GM23338 (cell line): Measurements from ENCODE around the gene DTNB. TPM values are rescaled to one million over a fixed set of nuclear protein-coding genes. Genes with fewer than 3 reads are reported as not detected.

Experiments
- ATAC-seq: fragments of 200-7000 bp; cut with Tn5 transposase; 3 replicates; pipeline ENCODE4 v1.9.1; 2020
- DNase-seq: peaks from one replicate; pipeline ENCODE4 v3.0.0-alpha.2; 2015; ENCODE audit warnings: low spot score
- H2AFZ ChIP-seq: fragments of 200-600 bp; sonication (generic); 2 replicates; pipeline ENCODE4 v1.8.0; 2016; ENCODE audit warnings: antibody characterized with exemption, mild to moderate bottlenecking, moderate library complexity
- H3F3A ChIP-seq: fragments of 200-600 bp; sonication (generic); replicated peaks from 2 replicates; pipeline ENCODE4 v1.8.0; 2017; ENCODE audit warnings: antibody characterized with exemption, mixed run types, low read depth
- H3K27ac ChIP-seq: fragments of 200-600 bp; sonication (generic); 2 replicates; pipeline ENCODE4 v1.6.1; 2016; ENCODE audit warnings: low read depth
- H3K27me3 ChIP-seq: fragments of 200-600 bp; sonication (generic); 2 replicates; pipeline ENCODE4 v1.8.0; 2016; ENCODE audit warnings: mild to moderate bottlenecking, mixed run types, moderate library complexity; ENCODE audit not compliant: insufficient read depth
- H3K36me3 ChIP-seq: fragments of 200-600 bp; sonication (generic); 2 replicates; pipeline ENCODE4 v1.8.0; 2016; ENCODE audit warnings: mild to moderate bottlenecking; ENCODE audit not compliant: insufficient read depth
- H3K4me1 ChIP-seq: fragments of 200-600 bp; sonication (generic); 2 replicates; pipeline ENCODE4 v1.8.0; 2016; ENCODE audit warnings: mild to moderate bottlenecking, moderate library complexity; ENCODE audit not compliant: insufficient read depth
- H3K4me2 ChIP-seq: fragments of 200-600 bp; sonication (generic); 2 replicates; pipeline ENCODE4 v1.7.1; 2017; ENCODE audit warnings: mixed run types
- H3K4me3 ChIP-seq: fragments of 200-600 bp; sonication (generic); 2 replicates; pipeline ENCODE4 v1.6.1; 2016; ENCODE audit warnings: mixed run types
- H3K79me2 ChIP-seq: fragments of 200-600 bp; sonication (generic); replicated peaks from 2 replicates; pipeline ENCODE4 v1.8.0; 2017; ENCODE audit warnings: mild to moderate bottlenecking; ENCODE audit not compliant: insufficient read depth
- H3K9me2 ChIP-seq: fragments of 200-600 bp; sonication (generic); 2 replicates; pipeline ENCODE4 v1.8.0; 2017; ENCODE audit not compliant: insufficient read depth
- H4K20me1 ChIP-seq: fragments of 200-600 bp; sonication (generic); replicated peaks from 2 replicates; pipeline ENCODE4 v1.8.0; 2017; ENCODE audit warnings: mild to moderate bottlenecking; ENCODE audit not compliant: insufficient read depth
- H3K27ac Mint-ChIP-seq: 2 replicates; pipeline ENCODE4 v1.8.0; 2020; ENCODE audit warnings: inconsistent platforms, mild to moderate bottlenecking, moderate library complexity, mixed read lengths
- H3K27me3 Mint-ChIP-seq: 3 replicates; pipeline ENCODE4 v1.8.0; 2022; ENCODE audit warnings: low read depth, mild to moderate bottlenecking, moderate library complexity, mixed read lengths, inconsistent platforms; ENCODE audit not compliant: insufficient read depth, poor library complexity
- H3K36me3 Mint-ChIP-seq: 3 replicates; pipeline ENCODE4 v1.8.0; 2021; ENCODE audit warnings: low read depth, mild to moderate bottlenecking, inconsistent platforms, moderate library complexity, mixed read lengths
- H3K4me1 Mint-ChIP-seq: 3 replicates; pipeline ENCODE4 v1.8.0; 2020; ENCODE audit warnings: mild to moderate bottlenecking, inconsistent platforms, mixed read lengths
- H3K4me3 Mint-ChIP-seq: 3 replicates; pipeline ENCODE4 v1.8.0; 2021; ENCODE audit warnings: moderate library complexity, mild to moderate bottlenecking, inconsistent platforms, mixed read lengths
- H3K9me3 Mint-ChIP-seq: 3 replicates; pipeline ENCODE4 v1.8.0; 2020; ENCODE audit warnings: moderate library complexity, mild to moderate bottlenecking, inconsistent platforms, mixed read lengths
- NANOG ChIP-seq: IDR thresholded peaks from 2 replicates; pipeline ENCODE4 v1.6.1; 2016; ENCODE audit warnings: antibody characterized with exemption, borderline replicate concordance
- REST ChIP-seq: IDR thresholded peaks from one replicate; pipeline ENCODE4 v1.6.1; 2018; ENCODE audit warnings: antibody characterized with exemption; ENCODE audit not compliant: unreplicated experiment
- ZNF114 ChIP-seq: fragments of 250-450 bp; sonication (Bioruptor Pico); IDR thresholded peaks from 2 replicates; pipeline ENCODE4 v1.5.0; 2020; ENCODE audit warnings: mild to moderate bottlenecking, moderate library complexity
- ZNF462 ChIP-seq: fragments of 250-450 bp; sonication (Bioruptor Pico); IDR thresholded peaks from 2 replicates; pipeline ENCODE4 v1.5.0; 2020; ENCODE audit warnings: mild to moderate bottlenecking, moderate library complexity
- polyA plus RNA-seq: library from polyadenylated mRNA; unstranded; fragments of >200 nt; fragmentation: Nextera tagmentation; extraction: Ambion mirVana; gene quantifications from 2 replicates; pipeline ENCODE4 v1.2.1, GENCODE V29; 2016
- total RNA-seq: library from RNA; depleted of rRNA; stranded (reverse); fragments of >200 nt; shearing (Covaris generic); gene quantifications from 2 replicates; pipeline ENCODE4 v1.2.3, GENCODE V29; 2014

The DTNB gene
- total and polyA plus RNA-seq, 2 experiments from 2014 or later = 22.1 to 29.4 TPM

GRCh38 chr2:25332571-25332970 is 340.8 kb downstream of the DTNB start (continued):
- no peak for TF ChIP-seq ZNF462 (CRISPR knock-in tag)
- TF ChIP-seq NANOG = no peak
- TF ChIP-seq REST = no peak

GRCh38 chr2:25331686-25332365 is 341.6 kb downstream of the DTNB start:
- no peak for ATAC-seq
- H3K4me2 ChIP-seq = no peak overlapping the region
- H3K4me3 ChIP-seq = no peak overlapping the region
- H3K27me3 ChIP-seq = no peaks in the 10 kb centered on the region
- H3K27me3 Mint-ChIP-seq = peaks cover 21% of the 10 kb centered on the region
- no peaks in the 10 kb centered on the region for H3K9me2 ChIP-seq
- H3K36me3 ChIP-seq = no peaks in the 10 kb centered on the region
- 0 out of 2 replicates have a peak, but pooled peaks cover 4% of the 10 kb centered on the region for H3K79me2 ChIP-seq
- H4K20me1 ChIP-seq = no peaks in the 10 kb centered on the region; the same call in 1 of the 2 replicates
- H3K27ac ChIP-seq = no peak overlapping the region
- peaks cover 7% of the 10 kb centered on the region for H3K36me3 Mint-ChIP-seq
- peaks cover 6% of the 10 kb centered on the region; the same call in 2 of the 3 replicates for H3K9me3 Mint-ChIP-seq
- H3K4me3 Mint-ChIP-seq = no peak overlapping the region; the same call in 2 of the 3 replicates
- 0 out of 2 replicates have a peak, but pooled peaks cover 1% of the 10 kb centered on the region for H3F3A ChIP-seq
- peaks cover 37% of the 10 kb centered on the region for H3K4me1 ChIP-seq
- peaks cover 40% of the 10 kb centered on the region for H3K4me1 Mint-ChIP-seq
- no peak overlapping the region for H3K27ac Mint-ChIP-seq
- H2AFZ ChIP-seq = no peak overlapping the region
- DNase-seq = no peak
- TF ChIP-seq ZNF462 (CRISPR knock-in tag) = no peak
- no peak for TF ChIP-seq ZNF114 (CRISPR knock-in tag)
